Measurements from ENCODE around the gene CACNA2D1.

CACNA2D1 gene

GRCh38 chr7:82110146-82110840, 333.3 kb downstream of the CACNA2D1 start:
- no peak for TF ChIP-seq SIN3A (IDR thresholded peaks at IDR 0.05; ENCODE audit: borderline replicate concordance, insufficient read depth, low read length)
- no peak for TF ChIP-seq TAF1 (IDR thresholded peaks at IDR 0.05; ENCODE audit: borderline replicate concordance, insufficient read depth, low read length)
- no peak for TF ChIP-seq POLR2AphosphoS5 (IDR thresholded peaks at IDR 0.05; ENCODE audit: low read depth, low read length)
- no peak for TF ChIP-seq REST (IDR thresholded peaks at IDR 0.05; ENCODE audit: insufficient read depth in 1 of 2, low read depth in 2 of 2, low read length in 2 of 2)
- TF ChIP-seq FOXP2 (optimal IDR thresholded peaks at IDR 0.05; ENCODE audit: borderline replicate concordance, extremely low read depth, extremely low read length, insufficient read depth) = no peak

- TF ChIP-seq TAF1 (IDR thresholded peaks at IDR 0.05; ENCODE audit: borderline replicate concordance, insufficient read depth, low read length) = no peak
- TF ChIP-seq SIN3A (IDR thresholded peaks at IDR 0.05; ENCODE audit: borderline replicate concordance, insufficient read depth, low read length) = no peak
- no peak for TF ChIP-seq REST (IDR thresholded peaks at IDR 0.05; ENCODE audit: insufficient read depth in 1 of 2, low read depth in 2 of 2, low read length in 2 of 2)
- no peak for TF ChIP-seq FOXP2 (optimal IDR thresholded peaks at IDR 0.05; ENCODE audit: borderline replicate concordance, extremely low read depth, extremely low read length, insufficient read depth)
Measured at GRCh38 chr7:82109288-82109687, 334.3 kb downstream of the CACNA2D1 start.

- no peak for TF ChIP-seq SIN3A (IDR thresholded peaks at IDR 0.05; ENCODE audit: borderline replicate concordance, insufficient read depth, low read length)
Measured at GRCh38 chr7:82106201-82106600, 337.4 kb downstream of the CACNA2D1 start.

- no peak for TF ChIP-seq REST (IDR thresholded peaks at IDR 0.05; ENCODE audit: insufficient read depth in 1 of 2, low read depth in 2 of 2, low read length in 2 of 2)
- no peak for TF ChIP-seq TAF1 (IDR thresholded peaks at IDR 0.05; ENCODE audit: borderline replicate concordance, insufficient read depth, low read length)
- no peak for TF ChIP-seq FOXP2 (optimal IDR thresholded peaks at IDR 0.05; ENCODE audit: borderline replicate concordance, extremely low read depth, extremely low read length, insufficient read depth)
- TF ChIP-seq SIN3A (IDR thresholded peaks at IDR 0.05; ENCODE audit: borderline replicate concordance, insufficient read depth, low read length) = no peak
- no peak for TF ChIP-seq POLR2AphosphoS5 (IDR thresholded peaks at IDR 0.05; ENCODE audit: low read depth, low read length)
Measured at GRCh38 chr7:82105463-82105862, 338.1 kb downstream of the CACNA2D1 start.

GRCh38 chr7:82098414-82098813, 345.2 kb downstream of the CACNA2D1 start:
- TF ChIP-seq REST (IDR thresholded peaks at IDR 0.05; ENCODE audit: insufficient read depth in 1 of 2, low read depth in 2 of 2, low read length in 2 of 2) (no peak), SIN3A (IDR thresholded peaks at IDR 0.05; ENCODE audit: borderline replicate concordance, insufficient read depth, low read length) (no peak), POLR2AphosphoS5 (IDR thresholded peaks at IDR 0.05; ENCODE audit: low read depth, low read length) (no peak), FOXP2 (optimal IDR thresholded peaks at IDR 0.05; ENCODE audit: borderline replicate concordance, extremely low read depth, extremely low read length, insufficient read depth) (no peak), TAF1 (IDR thresholded peaks at IDR 0.05; ENCODE audit: borderline replicate concordance, insufficient read depth, low read length) (no peak)
